HuH-7 (cell line): ENCODE measurements around the gene ZHX3.
A peak's percentile ranks its signal among the peaks of the same experiment; 100 is the strongest.

ENCODE experiments used
- DNase-seq: peaks from one replicate; pipeline ENCODE4 v3.0.0; 2011; ENCODE audit warnings: low spot score

Gene ZHX3

GRCh38 chr20:41352666-41353065 is 35.1 kb upstream of the ZHX3 start:
- no peak for DNase-seq

- no peak for DNase-seq
Measured at GRCh38 chr20:41352106-41352505, 34.6 kb upstream of the ZHX3 start.

- DNase-seq = no peak
Measured at GRCh38 chr20:41350408-41350962, 33.0 kb upstream of the ZHX3 start.

- DNase-seq = no peak
Measured at GRCh38 chr20:41349943-41350342, 32.4 kb upstream of the ZHX3 start.

DNA sequence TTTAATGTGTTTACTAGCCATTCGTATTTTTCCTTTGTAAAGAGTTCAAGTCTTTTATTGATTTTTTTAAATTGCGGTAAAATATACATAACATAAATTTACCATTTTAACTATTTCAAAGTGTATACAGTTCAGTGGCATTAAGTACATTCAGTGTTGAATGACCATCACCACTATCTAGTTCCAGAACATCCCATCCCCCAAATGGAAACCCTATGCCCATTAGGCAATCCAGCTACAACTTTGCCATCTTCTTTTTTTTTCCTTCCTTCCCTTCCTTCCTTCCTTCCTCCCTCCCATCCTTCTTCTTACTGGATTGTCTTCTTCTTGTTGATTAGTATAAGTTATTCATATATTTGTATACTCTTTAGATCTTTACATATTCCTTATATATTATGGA is 31.7 kb upstream of the ZHX3 start:
- no peak for DNase-seq

DNA sequence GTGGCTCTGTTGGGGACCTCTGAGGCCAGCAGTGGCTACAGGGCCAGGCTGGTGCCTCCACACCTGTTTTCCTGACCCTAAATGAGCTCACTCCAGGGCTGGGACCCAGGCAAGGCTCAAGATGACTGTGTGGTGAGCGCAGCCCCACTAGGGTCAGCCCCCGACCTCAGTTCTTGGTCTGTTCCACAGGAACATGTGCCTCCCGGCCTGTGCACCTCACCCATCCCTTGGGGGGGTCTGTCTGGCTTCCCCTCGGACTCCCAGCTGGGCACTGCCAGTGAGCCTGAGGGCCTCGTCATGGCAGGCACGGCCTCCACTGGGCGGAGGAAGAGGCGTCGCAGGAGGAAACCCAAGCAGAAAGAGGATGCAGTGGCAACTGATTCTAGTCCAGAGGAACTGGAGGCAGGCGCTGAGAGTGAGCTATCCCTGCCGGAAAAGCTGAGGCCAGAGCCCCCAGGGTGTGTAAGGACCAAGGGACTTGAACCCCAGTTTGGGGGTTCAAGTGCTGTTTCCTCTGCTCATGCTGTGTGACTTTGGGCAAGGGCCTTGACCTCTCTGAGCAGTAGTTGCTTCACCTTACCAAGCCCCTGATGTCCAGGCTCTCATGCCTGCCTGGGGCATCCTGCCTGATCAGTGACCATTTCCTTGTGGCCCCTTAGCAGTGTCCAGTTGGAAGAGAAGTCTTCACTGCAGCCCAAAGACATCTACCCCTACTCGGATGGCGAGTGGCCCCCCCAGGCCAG is 31.1 kb upstream of the ZHX3 start:
- no peak for DNase-seq

DNA sequence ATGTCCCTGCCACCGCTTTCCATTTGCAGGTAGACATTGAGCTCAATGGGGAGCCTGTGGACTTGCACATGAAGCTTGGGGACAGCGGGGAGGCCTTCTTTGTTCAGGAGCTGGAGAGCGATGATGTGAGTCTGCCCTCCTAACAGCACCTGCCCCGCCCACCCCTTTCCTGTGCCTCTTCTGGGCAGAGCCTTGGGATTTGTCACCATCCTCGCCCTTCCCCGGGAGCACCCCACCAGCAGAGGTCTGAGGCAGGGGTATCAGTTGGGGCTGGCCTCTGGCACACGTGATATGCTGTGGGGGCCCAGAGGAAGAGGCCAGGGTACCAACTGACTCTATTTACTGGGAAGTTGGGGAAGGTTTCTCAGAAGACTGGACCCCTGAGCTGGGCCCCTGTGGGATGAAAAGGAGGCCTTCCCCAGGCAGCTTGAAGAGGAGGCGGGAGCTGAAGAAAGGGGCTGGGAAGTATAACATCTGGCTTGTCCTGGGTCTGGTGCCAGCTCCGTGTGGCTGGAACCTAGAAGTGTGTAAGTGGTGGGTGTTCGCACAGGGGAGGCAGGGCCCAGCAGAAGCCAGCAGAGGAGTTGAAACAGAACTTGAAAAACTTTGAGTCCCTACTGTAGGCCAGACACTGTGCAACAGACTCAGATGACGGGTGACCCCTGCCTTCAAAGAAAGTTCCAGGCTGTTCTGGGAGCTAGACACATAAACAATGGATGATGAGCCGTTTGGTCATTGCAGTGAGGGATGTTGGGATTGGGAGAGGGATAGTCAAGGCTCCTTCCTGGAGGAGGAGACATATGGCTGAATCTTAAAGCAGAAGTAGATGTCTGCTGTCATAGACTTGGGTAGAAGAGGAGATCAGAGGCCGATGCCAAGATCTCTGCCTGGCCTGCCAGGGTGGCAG is 30.2 kb upstream of the ZHX3 start:
- DNase-seq = no peak

DNA sequence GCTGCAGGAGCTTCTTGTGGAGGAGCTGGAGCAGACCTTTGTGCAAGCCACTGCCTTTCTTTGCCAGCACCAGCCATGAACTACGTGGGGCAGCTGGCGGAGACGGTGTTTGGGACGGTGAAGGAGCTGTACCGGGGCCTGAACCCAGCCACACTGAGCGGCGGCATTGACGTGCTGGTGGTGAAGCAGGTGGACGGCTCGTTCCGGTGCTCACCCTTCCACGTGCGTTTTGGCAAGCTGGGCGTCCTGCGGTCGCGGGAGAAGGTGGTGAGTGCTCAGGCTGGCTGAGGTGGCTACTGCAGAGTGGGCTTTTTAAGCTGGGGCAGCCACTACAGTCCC is 28.2 kb upstream of the ZHX3 start:
- DNase-seq = no peak

DNA sequence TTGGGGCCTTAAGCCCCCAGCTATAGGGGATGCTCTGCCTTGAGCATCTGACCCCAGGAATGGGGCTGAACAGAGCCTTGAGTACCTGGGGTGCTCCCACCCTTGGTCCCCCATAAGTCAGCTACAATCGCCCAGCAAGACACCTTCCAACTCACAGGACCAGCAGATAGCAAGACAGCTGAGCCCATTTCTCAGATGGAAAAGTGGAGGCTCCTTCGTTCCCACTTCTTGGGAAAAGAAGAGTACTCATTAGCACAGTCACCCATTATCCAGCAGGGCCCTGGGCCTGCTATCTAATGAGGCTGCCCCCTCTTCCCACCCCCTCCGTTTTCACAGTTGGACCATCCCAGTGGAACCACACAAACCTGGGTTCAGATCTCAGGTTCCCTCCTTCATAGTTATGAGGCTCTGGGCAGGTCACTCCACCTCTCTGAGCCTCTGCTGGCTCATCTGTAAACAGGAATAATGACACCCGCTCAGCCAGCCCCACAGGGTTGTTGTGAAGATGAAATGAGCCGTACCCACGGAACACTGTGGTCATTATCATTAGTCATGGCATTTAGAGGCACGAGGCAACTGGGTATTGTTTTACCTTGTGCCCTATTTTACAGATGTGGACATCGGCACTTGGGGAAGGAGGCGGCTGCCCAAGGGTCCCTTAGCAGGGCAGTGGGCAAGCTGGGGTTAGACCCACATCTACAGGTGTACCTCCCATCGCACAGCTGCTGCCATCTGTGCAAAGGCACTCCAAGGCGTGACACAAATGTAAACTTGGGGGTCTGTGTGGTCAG is 27.6 kb upstream of the ZHX3 start:
- DNase-seq = no peak

- DNase-seq = no peak
Measured at GRCh38 chr20:41344477-41344876, 26.9 kb upstream of the ZHX3 start.

DNA sequence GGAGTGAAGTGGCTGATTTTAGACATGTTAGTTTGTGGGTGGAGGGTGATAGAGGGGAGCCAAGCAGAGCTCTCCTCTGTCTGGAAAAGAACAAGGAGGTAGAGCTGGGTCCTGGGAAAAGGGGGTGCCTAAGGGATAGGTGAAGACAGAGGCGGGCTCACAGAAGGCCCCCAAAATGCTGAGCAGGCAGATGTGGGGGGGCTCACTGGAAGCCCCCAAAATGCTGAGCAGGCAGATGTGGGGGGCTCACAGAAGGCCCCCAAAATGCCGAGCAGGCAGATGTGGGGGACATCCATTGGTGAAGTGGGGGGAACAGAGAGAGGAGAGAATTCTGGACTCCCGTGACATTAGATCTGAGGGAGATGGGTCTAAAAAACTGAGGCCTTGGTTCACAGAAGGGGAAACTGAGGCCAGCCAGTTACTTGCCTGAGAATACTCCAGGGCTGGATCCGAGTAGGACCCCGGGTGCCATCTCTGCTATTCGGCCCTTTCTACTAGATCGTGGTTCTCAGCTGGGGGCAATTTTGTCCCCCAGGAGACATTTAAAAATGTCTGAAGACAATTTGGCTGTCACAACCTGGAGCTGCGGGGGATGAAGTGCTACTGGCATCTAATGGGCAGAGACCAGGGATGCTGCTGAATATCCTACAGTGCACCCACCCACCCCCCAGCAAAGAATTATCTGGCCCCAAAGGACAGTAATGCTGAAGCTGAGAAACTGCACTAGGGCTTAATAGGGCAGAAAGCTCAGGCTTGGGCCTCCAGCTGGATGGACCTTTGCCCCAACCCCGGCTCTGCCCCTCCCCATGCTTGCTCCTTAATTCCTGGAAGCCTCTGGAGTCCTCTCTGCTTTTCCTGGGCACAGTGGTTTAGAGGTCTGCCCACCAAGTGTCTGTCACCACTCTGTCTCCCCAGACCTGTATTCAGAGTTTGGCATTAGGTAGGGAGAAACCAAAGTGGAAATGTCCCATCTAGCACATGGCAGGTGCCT is 25.2 kb upstream of the ZHX3 start:
- no peak for DNase-seq

- peak; percentile 95 for DNase-seq
Measured at GRCh38 chr20:41340327-41341055, 23.0 kb upstream of the ZHX3 start, which contains the start of gene LPIN3. Gene LPIN3, plus strand, starts transcription at chr20:41340821. Its CDS starts 4,983 bp downstream, at chr20:41345804.

DNA sequence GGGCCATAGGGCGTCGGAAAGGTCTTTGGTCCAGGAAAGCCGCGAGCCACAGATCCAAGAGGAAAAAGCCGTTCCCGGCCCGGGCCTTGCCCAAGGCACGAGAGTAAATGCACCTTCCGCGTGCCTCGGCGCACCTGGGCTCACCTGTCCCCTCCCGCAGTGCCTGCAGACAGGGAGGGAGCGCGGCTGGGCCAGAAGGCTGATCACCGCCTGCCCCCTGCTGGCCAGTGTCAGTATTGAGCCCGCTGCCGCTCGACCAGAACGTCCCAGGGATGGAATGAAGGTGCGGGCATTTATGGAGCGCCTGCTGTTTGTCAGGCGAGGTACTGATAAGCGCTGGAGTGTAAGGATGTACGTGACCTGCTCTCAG is 22.4 kb upstream of the ZHX3 start:
- DNase-seq = peak; percentile 83

- no peak for DNase-seq
Measured at GRCh38 chr20:41336711-41337492, 19.4 kb upstream of the ZHX3 start.

DNA sequence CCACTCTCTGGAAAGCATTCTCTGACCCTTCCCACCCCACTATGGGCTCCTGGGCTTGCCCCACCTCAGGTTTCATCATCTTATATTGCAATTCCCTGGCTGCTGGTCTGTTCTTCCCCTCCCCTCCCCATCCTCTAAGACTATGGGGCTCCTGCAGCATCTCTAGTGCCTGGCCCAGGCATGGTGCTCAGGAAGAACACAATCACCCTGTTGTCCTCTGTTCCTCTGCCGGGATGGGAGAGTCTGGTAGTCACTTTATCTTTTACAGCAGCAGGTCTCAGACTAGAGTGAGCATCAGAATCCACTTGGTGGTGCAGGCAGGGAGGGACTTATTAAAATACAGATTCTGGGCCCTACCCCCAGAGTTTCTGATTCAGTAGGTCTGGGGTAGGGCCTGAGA is 18.1 kb upstream of the ZHX3 start:
- DNase-seq = no peak

DNA sequence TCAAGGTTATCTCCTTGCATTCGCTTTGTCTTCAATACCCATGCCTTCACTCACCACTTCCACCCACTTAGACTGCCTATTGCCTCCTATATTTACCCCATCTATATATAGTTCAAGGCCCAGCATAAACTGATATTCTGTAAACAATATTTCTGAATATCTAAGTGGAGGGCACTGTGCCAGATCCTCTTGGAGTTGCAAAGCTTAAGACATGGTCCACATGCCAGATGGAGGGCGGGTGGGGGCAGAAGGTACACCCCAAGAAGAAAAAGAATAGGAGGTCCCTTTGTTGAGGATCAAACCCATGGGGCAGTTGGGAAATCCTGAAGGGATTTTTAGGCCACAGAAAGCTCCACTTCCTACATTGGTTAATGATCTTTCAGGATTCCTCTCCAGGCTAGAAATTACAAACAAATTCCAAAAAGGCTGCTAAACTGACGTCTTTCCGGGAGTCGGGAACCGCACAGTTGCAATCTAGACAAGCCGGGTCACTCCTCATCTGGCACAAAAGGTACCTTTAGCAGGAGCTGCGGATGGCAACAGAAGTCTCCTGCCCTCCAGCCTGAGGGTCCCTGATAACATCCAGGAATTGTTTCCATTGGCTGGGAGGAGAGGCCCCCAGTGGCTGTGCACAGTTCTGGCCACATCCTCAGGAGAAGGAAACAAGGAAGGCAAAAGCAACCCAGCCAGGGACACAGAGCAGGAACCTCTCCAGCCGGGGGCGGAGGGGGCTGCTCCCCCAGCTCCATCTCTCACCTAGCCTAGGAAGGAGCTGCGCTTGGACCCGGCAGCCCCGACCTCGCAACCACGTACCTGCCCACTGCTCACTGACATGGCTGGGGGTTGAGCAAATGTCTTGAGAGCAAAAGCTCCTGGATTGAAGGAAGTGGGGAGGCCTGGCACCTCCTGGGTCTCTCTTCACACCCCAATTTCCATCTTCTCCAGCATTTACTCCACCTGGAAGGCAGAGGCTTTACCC is 17.2 kb upstream of the ZHX3 start:
- no peak for DNase-seq

- no peak for DNase-seq
Measured at GRCh38 chr20:41334036-41334435, 16.5 kb upstream of the ZHX3 start.

DNA sequence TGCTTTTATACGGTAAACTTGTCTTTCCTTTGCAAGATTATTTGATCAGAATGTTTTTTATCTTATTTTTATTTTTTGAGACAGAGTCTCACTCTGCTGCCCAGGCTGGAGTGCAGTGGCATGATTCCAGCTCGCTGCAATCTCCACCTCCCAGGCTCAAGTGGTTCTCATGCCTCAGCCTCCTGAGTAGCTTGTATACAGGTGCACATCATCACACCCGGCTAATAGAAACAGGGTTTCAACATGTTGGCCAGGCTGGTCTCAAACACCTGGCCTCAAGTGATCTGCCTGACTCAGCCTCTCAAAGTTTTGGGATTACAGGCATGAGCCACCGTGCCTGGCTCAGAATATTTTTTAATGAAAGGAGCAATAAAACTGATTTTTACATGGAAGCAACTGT is 14.2 kb upstream of the ZHX3 start:
- DNase-seq = no peak
